ENCODE data around the gene HDHD5. TPM values are rescaled to one million over a fixed set of nuclear protein-coding genes. Genes with fewer than 3 reads are reported as not detected.

Gene HDHD5
- polyA plus RNA-seq, 3 donors = 30.4 to 43.6 (median 43.0) TPM

DNA sequence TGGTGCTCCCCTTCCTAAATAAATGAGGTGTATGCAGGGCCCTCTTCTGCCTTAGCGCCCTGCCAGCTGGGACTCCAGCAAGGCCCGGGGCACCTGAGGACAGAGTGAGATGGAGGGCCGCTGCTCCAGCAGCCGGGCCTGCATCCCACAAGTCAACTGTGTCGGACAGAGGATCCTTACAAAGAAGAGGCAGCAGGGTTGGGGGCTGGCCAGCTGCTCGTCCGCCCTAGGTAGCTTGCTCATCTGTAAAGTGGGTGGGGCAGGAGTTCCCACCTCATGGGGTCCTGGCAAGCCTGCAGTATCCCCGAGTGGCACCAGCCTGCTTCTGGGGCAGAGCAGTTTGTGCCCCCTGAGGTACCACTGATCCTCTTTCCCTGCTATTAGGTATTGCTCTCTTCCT is 45.5 kb downstream of the HDHD5 start:
- no peak for DNase-seq (ENCODE audit: extremely low read depth in 1 of 11, low read depth in 9 of 11, low spot score in 4 of 11)

DNA sequence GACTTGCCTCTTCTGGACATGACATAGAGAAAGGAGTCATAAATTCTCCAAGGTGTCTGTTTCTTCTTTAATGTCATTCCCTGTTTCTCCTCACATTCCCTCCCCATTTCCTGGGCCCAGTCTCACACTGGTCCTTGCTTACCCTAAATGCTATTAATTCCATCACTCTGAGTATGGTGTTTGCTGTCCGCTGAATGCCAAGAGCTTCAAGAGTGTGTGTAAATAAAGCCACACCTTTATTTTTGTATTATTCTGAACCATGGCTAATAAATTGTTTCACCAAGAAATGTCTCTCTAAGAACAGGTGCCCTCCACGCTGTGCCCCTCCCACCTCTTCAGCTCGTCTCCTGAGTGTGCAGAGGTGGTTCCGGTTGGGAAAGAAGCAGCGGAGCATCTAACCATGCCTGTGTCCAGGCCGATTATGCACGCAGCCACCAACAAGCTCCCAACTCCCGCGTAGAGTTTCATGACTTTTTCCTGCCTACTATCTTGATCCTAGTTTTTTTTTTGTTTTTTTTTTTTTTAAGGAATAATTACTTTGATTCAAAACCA is 46.5 kb downstream of the HDHD5 start:
- DNase-seq (ENCODE audit: extremely low read depth in 1 of 11, low read depth in 9 of 11, low spot score in 4 of 11) = no peak

DNA sequence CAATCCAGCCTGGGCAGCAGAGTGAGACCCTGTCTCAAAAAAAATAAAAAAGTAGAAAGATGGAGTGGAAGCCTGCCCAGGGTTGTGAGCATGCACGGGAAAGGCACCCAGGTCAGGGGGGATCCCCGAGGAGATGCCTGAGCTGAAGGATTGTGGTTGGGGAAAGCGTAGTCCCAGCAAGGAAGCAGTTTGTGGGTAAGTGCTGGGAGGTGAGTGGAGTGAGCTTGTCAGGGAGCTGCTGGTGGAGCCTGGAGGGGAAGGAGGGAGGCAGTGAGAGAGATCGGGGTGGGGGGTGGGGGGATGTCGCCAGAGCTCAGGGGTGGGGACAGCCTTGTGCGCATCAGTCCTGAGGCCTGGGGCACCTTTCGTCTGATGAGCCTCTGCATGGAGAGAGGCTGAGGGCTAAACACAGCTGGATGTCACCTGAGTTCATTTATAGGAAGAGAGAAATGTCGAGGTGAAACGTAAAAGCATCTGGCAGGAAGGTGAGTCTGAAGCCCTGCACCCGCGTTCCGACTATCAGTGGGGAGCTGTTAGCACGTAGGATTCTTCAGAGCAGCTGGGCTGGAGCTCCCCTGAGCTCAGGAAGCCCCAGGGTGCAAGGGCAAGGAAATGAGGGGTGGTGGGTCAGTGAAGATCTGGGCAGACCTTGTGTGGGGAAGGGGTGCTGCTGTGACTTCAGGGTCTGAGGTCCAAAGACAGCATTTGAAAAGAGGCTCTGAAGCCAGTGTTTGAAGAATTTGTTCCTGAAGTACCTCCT is 48.1 kb downstream of the HDHD5 start:
- DNase-seq (ENCODE audit: extremely low read depth in 1 of 11, low read depth in 9 of 11, low spot score in 4 of 11) = no peak

DNA sequence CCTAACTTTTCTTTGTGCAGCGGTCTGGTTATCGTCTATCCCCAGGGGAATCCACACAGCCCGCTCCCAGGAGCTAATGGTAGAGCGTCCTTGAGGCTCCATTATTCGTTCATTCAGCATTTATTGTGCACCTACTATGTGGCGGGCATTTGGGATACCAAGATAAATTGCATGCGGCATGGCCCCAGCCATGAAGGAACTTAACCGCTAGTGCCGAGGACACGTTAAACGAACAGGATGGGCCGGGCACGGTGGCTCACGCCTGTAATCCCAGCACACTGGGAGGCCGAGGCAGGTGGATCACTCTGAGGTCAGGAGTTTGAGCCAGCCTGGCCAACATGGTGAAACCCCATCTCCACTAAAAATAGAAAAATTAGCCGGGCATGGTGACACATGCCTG is 49.1 kb downstream of the HDHD5 start:
- no peak for DNase-seq (ENCODE audit: extremely low read depth in 1 of 11, low read depth in 9 of 11, low spot score in 4 of 11)

DNA sequence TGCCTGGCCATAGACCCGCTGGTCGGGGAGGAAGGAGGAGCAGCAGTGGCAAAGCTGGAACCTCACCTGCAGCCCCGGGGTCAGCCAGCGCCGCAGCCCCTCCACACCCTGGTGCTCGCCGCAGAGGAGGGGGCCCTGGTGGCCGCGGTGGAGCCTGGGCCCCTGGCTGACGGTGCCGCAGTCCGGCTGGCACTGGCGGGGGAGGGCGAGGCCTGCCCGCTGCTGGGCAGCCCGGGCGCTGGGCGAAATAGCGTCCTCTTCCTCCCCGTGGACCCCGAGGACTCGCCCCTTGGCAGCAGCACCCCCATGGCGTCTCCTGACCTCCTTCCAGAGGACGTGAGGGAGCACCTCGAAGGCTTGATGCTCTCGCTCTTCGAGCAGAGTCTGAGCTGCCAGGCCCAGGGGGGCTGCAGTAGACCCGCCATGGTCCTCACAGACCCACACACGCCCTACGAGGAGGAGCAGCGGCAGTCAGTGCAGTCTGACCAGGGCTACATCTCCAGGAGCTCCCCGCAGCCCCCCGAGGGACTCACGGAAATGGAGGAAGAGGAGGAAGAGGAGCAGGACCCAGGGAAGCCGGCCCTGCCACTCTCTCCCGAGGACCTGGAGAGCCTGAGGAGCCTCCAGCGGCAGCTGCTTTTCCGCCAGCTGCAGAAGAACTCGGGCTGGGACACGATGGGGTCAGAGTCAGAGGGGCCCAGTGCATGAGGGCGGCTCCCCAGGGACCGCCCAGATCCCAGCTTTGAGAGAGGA is 49.8 kb downstream of the HDHD5 start:
- no peak for DNase-seq (ENCODE audit: extremely low read depth in 1 of 11, low read depth in 9 of 11, low spot score in 4 of 11)

DNA sequence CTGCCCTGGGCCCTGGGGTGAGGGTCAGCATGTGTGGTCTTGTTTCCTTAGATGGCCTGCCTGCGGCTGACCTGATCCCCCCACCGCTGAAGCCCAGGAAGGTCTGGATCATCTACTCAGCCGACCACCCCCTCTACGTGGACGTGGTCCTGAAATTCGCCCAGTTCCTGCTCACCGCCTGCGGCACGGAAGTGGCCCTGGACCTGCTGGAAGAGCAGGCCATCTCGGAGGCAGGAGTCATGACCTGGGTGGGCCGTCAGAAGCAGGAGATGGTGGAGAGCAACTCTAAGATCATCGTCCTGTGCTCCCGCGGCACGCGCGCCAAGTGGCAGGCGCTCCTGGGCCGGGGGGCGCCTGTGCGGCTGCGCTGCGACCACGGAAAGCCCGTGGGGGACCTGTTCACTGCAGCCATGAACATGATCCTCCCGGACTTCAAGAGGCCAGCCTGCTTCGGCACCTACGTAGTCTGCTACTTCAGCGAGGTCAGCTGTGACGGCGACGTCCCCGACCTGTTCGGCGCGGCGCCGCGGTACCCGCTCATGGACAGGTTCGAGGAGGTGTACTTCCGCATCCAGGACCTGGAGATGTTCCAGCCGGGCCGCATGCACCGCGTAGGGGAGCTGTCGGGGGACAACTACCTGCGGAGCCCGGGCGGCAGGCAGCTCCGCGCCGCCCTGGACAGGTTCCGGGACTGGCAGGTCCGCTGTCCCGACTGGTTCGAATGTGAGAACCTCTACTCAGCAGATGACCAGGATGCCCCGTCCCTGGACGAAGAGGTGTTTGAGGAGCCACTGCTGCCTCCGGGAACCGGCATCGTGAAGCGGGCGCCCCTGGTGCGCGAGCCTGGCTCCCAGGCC is 50.6 kb downstream of the HDHD5 start:
- DNase-seq (ENCODE audit: extremely low read depth in 1 of 11, low read depth in 9 of 11, low spot score in 4 of 11) = no peak

DNA sequence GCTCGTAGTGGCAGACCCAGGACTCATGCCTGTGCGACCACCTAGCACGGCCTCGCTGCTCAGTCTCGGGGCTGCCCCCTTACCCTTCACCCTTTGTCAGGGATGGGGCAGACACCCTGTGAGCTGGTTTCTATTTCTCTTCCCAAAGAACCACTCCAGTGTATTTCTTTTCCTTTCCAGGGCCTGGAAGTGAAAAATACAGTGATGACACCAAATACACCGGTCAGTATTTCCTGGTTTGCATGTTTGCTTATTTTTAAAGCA is 51.6 kb downstream of the HDHD5 start:
- no peak for DNase-seq (ENCODE audit: extremely low read depth in 1 of 11, low read depth in 9 of 11, low spot score in 4 of 11)

DNA sequence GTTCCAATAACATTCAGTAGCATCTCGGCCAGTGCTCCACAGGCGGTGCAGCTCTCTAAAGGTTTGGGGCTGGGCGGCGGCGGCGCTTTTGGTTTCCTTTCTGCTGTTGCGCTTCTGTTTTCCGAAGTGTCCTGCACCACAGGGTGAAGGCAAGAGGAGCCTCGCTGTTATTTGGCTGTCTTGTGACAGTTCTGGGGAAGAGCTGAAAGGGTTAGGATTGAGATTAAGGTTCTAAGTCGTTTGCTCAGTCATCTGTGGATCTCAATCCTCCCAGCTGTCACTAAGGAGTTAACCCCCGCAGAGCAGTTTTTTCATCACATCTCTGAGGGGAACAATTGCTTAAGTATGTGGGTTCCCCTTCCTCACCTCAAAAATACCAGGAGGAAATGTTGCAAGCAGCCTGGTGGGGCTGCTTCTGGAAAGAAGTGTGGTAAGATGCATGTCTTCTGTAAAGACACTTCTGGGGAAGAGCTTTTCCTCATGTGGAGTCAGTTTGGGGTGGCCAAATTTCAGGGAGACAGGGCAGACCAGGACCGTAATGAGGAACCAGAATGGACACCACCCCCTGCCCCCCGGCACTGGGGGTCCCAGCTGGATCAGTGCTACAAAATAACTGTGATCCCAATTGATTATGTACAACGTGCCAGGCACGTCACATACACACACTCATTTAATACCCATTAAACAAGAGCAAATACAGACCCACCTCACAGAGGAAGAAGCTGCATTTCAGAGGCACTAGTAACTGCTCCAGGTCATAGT is 52.1 kb downstream of the HDHD5 start:
- DNase-seq (ENCODE audit: extremely low read depth in 1 of 11, low read depth in 9 of 11, low spot score in 4 of 11) = no peak

DNA sequence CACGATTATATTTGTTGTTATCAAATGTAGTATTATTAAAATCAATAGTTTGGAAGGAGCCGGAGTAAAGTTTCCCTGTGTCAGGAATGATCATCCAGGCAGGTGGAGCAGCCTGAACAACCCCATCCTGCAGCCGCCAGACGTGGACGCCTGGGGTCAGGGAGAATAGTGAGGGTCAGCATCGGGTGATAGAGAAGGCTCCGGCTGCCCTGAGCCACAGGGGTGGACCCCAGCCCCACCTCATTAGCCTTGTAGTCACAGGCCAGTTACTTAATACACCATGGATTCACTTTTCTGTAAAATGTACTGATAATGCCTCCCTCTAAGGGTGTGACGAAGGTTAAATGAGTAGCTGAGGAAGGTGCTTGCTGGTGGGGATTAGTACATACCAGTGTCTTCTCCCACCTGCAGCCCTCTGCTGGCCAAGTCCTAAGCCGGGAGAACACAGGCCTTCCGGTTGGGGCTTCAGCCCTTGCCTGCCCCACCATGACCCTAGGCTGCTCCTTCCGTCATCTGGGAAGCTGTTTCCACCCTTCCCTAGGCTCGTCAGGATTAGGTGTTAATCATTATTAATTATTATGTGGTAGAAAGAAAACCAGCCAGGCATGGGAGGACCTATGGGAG is 52.8 kb downstream of the HDHD5 start:
- DNase-seq (ENCODE audit: extremely low read depth in 1 of 11, low read depth in 9 of 11, low spot score in 4 of 11) = no peak

DNA sequence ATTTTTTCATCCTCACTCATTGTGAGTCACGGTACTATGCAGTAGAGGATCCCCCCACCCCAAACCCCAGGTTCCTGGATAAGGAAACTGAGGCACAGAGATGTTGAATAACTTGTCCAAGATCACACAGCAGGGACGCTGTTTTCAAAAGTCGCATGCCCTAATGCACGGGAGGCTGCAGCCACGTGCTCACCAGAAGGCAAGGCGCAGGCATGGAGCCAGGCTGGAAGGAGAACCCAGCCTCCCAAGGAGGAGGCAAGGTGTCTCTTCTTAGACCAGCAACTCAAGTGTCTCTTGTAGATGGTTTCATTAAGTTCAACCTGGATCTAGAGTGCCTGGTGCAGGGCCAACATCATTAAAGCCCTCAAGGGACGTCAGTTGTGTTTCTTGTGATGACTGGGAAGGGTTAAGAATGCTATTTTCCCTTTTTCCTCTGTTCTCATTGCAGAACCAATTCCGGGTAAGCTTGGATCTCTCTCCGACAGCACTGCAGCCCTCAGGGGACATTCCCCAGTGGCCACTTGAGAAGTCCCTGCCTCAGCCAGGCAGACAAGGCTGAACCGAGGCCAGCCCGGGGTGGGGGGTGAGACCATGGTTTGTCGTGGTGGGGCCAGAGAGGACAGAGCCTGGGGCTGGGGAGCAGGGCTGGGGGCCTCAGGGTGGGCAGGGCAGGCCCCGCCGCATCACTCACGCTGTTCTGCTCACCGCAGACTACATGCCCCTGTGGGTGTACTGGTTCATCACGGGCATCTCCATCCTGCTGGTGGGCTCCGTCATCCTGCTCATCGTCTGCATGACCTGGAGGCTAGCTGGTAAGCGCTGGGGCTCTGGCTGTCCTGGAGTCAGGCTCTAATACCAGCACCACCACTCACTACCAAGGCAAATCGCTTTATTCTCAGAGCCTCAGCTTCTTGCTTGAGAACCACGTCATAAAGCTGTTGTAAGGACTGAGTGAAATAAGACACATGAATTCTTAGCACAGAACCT is 53.6 kb downstream of the HDHD5 start:
- no peak for DNase-seq (ENCODE audit: extremely low read depth in 1 of 11, low read depth in 9 of 11, low spot score in 4 of 11)

DNA sequence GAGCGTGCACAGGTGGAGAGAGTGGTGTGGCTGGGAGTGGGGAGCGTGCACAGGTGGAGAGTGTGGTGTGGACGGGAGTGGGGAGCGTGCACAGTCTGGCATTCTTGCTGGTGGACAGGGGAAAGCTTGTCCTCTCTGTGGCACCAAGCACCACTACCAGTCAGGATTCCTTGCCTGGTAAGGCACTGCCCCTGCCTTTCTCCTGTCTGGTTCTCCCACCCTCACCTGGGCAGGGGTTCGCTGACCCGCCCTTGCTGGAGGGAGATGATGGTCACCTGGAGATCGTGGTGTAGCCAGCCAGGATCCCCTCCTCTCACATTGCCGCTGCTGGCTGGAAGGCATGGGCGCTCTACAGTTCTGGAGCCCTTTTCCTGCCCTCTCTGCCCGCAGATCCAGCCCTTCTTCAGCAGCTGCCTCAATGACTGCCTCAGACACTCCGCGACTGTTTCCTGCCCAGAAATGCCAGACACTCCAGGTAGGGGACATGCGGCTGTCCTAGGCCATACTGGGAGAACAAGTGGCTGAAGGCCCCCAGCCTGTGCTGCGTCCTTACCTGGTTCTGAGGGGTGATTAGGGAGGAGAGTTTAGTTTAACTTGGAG is 54.6 kb downstream of the HDHD5 start:
- no peak for DNase-seq (ENCODE audit: extremely low read depth in 1 of 11, low read depth in 9 of 11, low spot score in 4 of 11)

DNA sequence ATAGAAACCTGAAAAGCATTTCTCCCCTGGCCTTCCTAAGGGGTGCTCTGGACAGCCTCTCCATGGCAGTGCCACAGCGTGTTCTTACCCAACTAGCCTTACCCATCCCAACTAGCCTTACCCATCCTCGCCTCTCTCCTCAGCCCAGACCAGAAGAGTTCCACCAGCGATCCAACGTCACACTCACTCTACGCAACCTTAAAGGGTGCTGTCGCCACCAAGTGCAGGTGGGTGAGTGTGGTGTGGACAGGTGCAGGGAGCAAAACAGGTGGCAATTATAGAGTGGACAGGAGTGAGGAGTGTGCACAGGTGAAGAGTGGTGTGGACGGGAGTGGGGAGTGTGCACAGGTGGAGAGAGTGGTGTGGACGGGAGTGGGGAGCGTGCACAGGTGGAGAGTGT is 55.7 kb downstream of the HDHD5 start:
- no peak for DNase-seq (ENCODE audit: extremely low read depth in 1 of 11, low read depth in 9 of 11, low spot score in 4 of 11)

DNA sequence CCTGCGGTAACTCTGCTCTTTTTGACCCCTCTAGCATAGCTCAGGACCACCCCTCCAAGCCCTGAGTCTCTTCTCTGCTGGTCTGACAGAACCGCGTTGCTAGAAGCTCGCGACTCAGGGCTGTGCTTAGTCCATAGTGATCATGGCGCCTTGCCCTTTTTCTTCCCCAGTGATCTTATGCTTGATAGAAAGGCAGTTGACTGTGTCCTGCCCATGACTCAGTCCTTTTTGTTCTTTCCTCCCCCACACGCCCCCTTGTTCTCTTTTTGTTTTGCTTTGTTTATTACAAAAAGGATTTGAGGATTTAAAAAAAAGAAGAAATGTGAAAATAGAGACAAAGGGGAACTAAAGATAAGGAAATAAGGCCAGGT is 56.8 kb downstream of the HDHD5 start:
- no peak for DNase-seq (ENCODE audit: extremely low read depth in 1 of 11, low read depth in 9 of 11, low spot score in 4 of 11)

DNA sequence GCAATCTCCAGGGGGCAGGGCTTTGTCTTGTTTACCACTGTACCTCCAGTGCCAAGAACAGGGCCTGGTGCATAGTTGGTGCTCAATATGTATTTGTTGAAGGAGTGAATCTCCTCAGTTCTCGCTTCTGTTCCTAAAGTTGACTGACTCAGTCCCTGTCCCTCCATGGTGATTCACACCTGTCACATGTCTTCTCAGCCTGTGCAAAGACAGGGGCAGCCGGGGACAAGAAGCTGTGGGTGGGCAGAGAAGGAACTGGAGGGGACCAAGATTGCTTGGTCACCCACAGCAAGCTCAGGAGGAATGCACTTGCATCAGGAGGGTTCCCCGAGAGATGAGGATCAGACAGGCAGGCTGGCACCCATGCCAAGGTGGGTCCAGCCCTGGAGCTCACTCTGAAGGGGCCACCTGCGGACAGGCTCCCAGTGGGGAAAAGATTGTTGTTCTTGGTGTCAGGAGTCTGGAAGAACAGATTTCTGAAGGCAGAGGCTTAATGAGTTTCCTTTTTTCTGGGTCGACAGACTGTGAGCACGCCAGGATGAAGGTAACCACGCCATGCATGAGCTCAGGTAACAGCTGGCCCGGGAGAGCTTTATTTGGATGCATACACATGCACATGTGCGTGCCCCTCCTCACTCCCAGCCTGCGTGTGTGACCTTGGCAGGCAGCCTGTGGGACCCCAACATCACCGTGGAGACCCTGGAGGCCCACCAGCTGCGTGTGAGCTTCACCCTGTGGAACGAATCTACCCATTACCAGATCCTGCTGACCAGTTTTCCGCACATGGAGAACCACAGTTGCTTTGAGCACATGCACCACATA is 57.4 kb downstream of the HDHD5 start:
- no peak for DNase-seq (ENCODE audit: extremely low read depth in 1 of 11, low read depth in 9 of 11, low spot score in 4 of 11)

DNA sequence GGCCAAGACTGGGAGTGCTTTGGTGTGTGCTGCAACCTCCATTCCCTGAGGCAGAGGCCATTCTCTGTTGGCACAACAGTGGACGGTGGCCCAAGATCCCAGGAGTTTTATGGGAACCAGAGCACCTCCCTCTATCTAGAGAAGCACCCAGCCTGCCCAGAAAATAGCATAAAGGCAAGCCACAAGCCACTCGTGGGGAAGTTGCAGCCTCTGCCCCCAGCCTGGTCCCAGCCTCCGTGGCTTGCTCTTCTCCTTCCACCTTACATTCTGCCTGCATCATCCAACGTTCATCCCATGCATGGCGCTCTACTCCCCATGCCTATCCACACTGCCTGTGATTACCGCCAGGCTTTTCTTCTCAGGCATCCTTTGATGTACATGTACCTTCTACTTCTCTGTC is 58.5 kb downstream of the HDHD5 start:
- no peak for DNase-seq (ENCODE audit: extremely low read depth in 1 of 11, low read depth in 9 of 11, low spot score in 4 of 11)

DNA sequence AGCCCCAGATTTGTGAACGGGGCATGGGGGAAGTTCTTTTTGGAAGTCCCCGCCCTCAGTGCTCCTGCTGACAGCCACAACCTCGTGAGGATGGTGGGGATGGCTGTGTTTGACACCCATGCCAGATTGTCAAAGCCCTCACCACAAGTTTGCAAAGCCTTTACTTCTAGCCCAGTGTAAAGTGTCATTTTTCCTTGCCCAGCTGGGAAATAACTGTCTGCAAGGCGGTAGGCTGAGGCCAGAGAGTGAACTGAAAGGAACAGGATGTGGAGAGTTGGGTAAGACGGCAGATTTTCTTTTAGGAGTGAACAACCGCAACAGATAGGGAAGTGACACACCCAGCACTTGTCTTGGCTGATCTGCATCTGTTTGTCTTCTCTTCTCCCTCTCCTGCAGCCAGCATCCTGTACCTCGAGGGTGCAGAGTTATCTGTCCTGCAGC is 60.7 kb downstream of the HDHD5 start:
- no peak for DNase-seq (ENCODE audit: extremely low read depth in 1 of 11, low read depth in 9 of 11, low spot score in 4 of 11)

Data from renal cortex interstitium (tissue), 11 donors.